HG03039 (cell line): ENCODE measurements around the gene ZCWPW2.

Experiments used
- ATAC-seq: cut with Tn5 transposase; IDR thresholded peaks from one replicate; pipeline ENCODE4 v1.9.1; 2021; ENCODE audit warnings: mild to moderate bottlenecking, moderate library complexity; ENCODE audit not compliant: unreplicated experiment

ZCWPW2 gene

DNA sequence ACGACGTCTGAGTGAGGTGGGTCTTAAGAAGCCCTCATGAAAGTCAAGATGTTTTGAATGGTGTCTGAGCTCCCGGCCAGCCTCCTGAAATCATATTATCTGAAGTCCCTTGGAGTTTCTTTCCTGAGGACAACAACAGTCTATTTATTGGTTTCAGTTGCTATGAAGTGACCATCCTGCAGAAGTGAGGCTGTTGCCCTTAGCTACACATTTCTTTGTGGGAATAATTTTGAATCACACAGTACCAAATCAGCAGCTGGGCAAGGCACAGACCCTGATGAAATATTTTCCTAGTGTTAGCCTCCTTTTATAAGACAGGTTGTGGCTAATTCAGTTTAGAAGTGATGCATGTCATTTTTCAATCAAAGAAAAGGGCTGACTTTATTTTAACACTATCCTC is 220.8 kb downstream of the ZCWPW2 start:
- ATAC-seq, result no peak

DNA sequence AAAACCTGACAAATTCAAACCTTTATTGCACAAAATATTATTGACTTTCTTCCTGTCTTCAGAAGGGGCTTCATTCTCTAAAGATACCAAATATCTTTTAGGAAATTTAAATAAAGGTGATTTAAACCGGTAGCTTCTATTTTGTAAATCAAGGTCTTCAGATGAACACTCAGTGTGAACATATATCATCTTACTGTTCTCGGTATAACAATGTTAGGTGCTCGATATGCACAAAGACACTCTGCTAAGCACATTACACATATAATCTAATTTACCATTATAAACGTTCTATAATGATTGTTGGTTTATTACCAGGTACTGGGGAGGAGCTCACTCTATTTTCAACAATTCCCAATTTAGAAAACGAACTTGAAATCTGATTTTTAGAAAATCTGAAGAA is 225.5 kb downstream of the ZCWPW2 start:
- no peak for ATAC-seq

DNA sequence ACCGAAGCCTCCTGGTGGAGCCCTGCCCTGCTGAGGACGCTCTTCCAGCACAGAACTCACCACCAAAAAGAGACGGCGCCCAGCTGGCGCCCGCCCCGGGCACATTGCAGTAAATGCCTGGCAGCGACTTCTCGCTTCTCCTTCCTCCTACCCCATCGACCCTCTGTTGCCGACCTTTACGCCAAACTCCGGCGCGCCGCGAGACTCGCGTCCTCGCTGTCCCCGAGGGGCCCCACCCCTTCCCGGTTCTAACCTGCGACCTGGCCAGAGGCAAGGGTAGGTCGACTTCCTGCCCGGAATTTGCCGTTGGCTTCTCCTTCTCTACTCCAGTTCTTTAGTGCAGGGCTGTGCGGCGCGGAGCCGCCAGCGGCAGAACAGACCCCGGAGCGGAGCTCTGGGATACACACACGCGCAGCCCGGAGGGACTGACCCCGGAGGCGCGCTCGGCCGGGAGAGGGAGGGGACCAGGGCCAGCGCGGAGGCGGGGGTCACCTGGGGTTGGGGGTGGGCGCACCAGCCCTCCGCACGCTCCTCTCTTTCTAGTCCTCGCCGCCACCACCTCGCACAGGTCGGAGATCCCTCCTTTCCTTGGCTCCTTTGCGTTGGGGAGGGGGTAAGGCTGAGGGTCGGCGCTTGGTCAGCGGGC is 226.7 kb downstream of the ZCWPW2 start:
- no peak for ATAC-seq
